HepG2 (cell line): ENCODE results near the gene CD151.

Experiments used
- ESRRA ChIP-seq: sonication (generic); formaldehyde crosslinking; IDR thresholded peaks from 2 replicates; pipeline ENCODE4 v1.5.1; 2020; ENCODE audit warnings: mild to moderate bottlenecking, low read depth, missing genetic modification reagents
- NR2C2 ChIP-seq: sonication (generic); formaldehyde crosslinking; IDR thresholded peaks from 2 replicates; pipeline ENCODE4 v1.4.0; 2020; ENCODE audit warnings: missing genetic modification reagents, mild to moderate bottlenecking, moderate library complexity, borderline replicate concordance
- POLR2AphosphoS2 ChIP-seq: IDR thresholded peaks from 2 replicates; pipeline ENCODE4 v1.6.1; 2011; ENCODE audit warnings: low read depth, low read length, improper control_type of control experiment
- SOX6 ChIP-seq, 2 experiments: fragments of 450-650 bp in 1 of 2; sonication (generic) in 1 of 2; formaldehyde crosslinking in 1 of 2; IDR thresholded peaks; 2 replicates each; pipeline versions ENCODE4 v1.4.0 to v1.6.1; 2017 to 2020; ENCODE audit warnings: antibody characterized with exemption in 1 of 2, mild to moderate bottlenecking in 1 of 2, missing genetic modification reagents in 1 of 2
- ZMYM4 ChIP-seq: sonication (generic); formaldehyde crosslinking; IDR thresholded peaks from 2 replicates; pipeline ENCODE4 v1.8.1; 2023; ENCODE audit warnings: mild to moderate bottlenecking, missing genetic modification reagents

GRCh38 chr11:786235-787083, 46.3 kb upstream of the CD151 start:
- TF ChIP-seq POLR2AphosphoS2: no peak
- TF ChIP-seq ESRRA (CRISPR knock-in tag): no peak
- TF ChIP-seq ZMYM4 (CRISPR knock-in tag): no peak
- TF ChIP-seq SOX6 (IDR thresholded peaks at IDR 0.05): no peak
- no peak for TF ChIP-seq SOX6 (CRISPR knock-in tag; IDR thresholded peaks at IDR 0.05)
- TF ChIP-seq NR2C2: no peak
